ENCODE results near the gene RTN4R. TPM values are rescaled to one million over a fixed set of nuclear protein-coding genes. Genes with fewer than 3 reads are reported as not detected.

The RTN4R gene
- total RNA-seq, 1 experiment from 2014 or later: 16.3 TPM

GRCh38 chr22:20199413-20199842, 68.7 kb downstream of the RTN4R start:
- intact Hi-C loops (cut with micrococcal nuclease; ENCODE audit: unreplicated experiment): no loop called here
- ChIA-PET CTCF (no interaction called here), POLR2A (no interaction called here)
- H3K4me3 ChIP-seq (ENCODE audit: low read depth in 2 of 2, low read length in 2 of 2): no peak overlapping the region
- in situ Hi-C loops (cut with HindIII; ENCODE audit: low pct_unique_long_range_greater_than_20kb, low sequenced_read_pairs): no loop called here
- no peaks in the 10 kb centered on the region for H3K36me3 ChIP-seq (ENCODE audit: control insufficient read depth, insufficient read depth, low read length)
- no peaks in the 10 kb centered on the region for H3K9me3 ChIP-seq (ENCODE audit: control insufficient read depth, insufficient read depth, low read depth, low read length)
- no TSS peak for BruUV-seq (replicated peaks)
- H3K27ac ChIP-seq (ENCODE audit: low read length): no peak overlapping the region
- DNase-seq (ENCODE audit: low read depth, low spot score) (no peak), ATAC-seq (no peak)
- H3K27me3 ChIP-seq (ENCODE audit: control insufficient read depth, insufficient read depth, low read length): no peaks in the 10 kb centered on the region
- H3K4me1 ChIP-seq (ENCODE audit: control insufficient read depth, insufficient read depth, low read length): no peaks in the 10 kb centered on the region
- TF ChIP-seq POLR2AphosphoS5 (IDR thresholded peaks at IDR 0.05; ENCODE audit: low read depth, low read length) (no peak), TCF7L2 (IDR thresholded peaks at IDR 0.05; ENCODE audit: low read depth, low read length) (no peak), SIN3A (IDR thresholded peaks at IDR 0.05; ENCODE audit: borderline replicate concordance, insufficient read depth, low read depth, low read length) (no peak)
- TF ChIP-seq, protein P1, sequence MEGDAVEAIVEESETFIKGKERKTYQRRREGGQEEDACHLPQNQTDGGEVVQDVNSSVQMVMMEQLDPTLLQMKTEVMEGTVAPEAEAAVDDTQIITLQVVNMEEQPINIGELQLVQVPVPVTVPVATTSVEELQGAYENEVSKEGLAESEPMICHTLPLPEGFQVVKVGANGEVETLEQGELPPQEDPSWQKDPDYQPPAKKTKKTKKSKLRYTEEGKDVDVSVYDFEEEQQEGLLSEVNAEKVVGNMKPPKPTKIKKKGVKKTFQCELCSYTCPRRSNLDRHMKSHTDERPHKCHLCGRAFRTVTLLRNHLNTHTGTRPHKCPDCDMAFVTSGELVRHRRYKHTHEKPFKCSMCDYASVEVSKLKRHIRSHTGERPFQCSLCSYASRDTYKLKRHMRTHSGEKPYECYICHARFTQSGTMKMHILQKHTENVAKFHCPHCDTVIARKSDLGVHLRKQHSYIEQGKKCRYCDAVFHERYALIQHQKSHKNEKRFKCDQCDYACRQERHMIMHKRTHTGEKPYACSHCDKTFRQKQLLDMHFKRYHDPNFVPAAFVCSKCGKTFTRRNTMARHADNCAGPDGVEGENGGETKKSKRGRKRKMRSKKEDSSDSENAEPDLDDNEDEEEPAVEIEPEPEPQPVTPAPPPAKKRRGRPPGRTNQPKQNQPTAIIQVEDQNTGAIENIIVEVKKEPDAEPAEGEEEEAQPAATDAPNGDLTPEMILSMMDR (IDR thresholded peaks at IDR 0.05): no peak
- TF ChIP-seq, protein P2, sequence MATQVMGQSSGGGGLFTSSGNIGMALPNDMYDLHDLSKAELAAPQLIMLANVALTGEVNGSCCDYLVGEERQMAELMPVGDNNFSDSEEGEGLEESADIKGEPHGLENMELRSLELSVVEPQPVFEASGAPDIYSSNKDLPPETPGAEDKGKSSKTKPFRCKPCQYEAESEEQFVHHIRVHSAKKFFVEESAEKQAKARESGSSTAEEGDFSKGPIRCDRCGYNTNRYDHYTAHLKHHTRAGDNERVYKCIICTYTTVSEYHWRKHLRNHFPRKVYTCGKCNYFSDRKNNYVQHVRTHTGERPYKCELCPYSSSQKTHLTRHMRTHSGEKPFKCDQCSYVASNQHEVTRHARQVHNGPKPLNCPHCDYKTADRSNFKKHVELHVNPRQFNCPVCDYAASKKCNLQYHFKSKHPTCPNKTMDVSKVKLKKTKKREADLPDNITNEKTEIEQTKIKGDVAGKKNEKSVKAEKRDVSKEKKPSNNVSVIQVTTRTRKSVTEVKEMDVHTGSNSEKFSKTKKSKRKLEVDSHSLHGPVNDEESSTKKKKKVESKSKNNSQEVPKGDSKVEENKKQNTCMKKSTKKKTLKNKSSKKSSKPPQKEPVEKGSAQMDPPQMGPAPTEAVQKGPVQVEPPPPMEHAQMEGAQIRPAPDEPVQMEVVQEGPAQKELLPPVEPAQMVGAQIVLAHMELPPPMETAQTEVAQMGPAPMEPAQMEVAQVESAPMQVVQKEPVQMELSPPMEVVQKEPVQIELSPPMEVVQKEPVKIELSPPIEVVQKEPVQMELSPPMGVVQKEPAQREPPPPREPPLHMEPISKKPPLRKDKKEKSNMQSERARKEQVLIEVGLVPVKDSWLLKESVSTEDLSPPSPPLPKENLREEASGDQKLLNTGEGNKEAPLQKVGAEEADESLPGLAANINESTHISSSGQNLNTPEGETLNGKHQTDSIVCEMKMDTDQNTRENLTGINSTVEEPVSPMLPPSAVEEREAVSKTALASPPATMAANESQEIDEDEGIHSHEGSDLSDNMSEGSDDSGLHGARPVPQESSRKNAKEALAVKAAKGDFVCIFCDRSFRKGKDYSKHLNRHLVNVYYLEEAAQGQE (IDR thresholded peaks at IDR 0.05; ENCODE audit: insufficient read depth in 1 of 2, low read depth in 2 of 2, low read length in 1 of 2): no peak

- Histone ChIP-seq H3K27me3 (ENCODE audit: control insufficient read depth, insufficient read depth, low read length) (no peaks in the 10 kb centered on the region), H3K9me3 (ENCODE audit: control insufficient read depth, insufficient read depth, low read depth, low read length) (no peaks in the 10 kb centered on the region), H3K27ac (ENCODE audit: low read length) (no peak overlapping the region), H3K4me1 (ENCODE audit: control insufficient read depth, insufficient read depth, low read length) (no peaks in the 10 kb centered on the region), H3K36me3 (ENCODE audit: control insufficient read depth, insufficient read depth, low read length) (no peaks in the 10 kb centered on the region), H3K4me3 (ENCODE audit: low read depth in 2 of 2, low read length in 2 of 2) (no peak overlapping the region)
- no TSS peak for BruUV-seq (replicated peaks)
- ATAC-seq (no peak), DNase-seq (ENCODE audit: low read depth, low spot score) (no peak)
- ChIA-PET POLR2A (no interaction called here), CTCF (no interaction called here)
- intact Hi-C loops (cut with micrococcal nuclease; ENCODE audit: unreplicated experiment) (no loop called here), in situ Hi-C loops (cut with HindIII; ENCODE audit: low pct_unique_long_range_greater_than_20kb, low sequenced_read_pairs) (no loop called here)
- TF ChIP-seq TCF7L2 (IDR thresholded peaks at IDR 0.05; ENCODE audit: low read depth, low read length) (no peak), SIN3A (IDR thresholded peaks at IDR 0.05; ENCODE audit: borderline replicate concordance, insufficient read depth, low read depth, low read length) (no peak)
- TF ChIP-seq, protein P1 (IDR thresholded peaks at IDR 0.05): no peak
- TF ChIP-seq, protein P2 (IDR thresholded peaks at IDR 0.05; ENCODE audit: insufficient read depth in 1 of 2, low read depth in 2 of 2, low read length in 1 of 2): no peak
Measured at GRCh38 chr22:20198557-20199319, 69.4 kb downstream of the RTN4R start.

Data from Panc1 (cell line).